Gastroesophageal sphincter (tissue), 3 donors: Measurements from ENCODE around the gene CFD.

ENCODE experiments used
- EP300 ChIP-seq: sonication (generic); formaldehyde crosslinking; IDR thresholded peaks from one replicate; pipeline ENCODE4 v1.6.1; 2017; ENCODE audit warnings: antibody characterized with exemption, mild to moderate bottlenecking
- POLR2A ChIP-seq, 2 donors: fragments of 450-650 bp; IDR thresholded peaks; one replicate each; pipeline ENCODE4 v1.6.1; 2017; ENCODE audit warnings: antibody characterized with exemption in 2 of 2, mild to moderate bottlenecking in 2 of 2, moderate library complexity in 1 of 2
- POLR2AphosphoS5 ChIP-seq: sonication (generic); formaldehyde crosslinking; IDR thresholded peaks from one replicate; pipeline ENCODE4 v1.6.1; 2017; ENCODE audit warnings: antibody characterized with exemption
- TF ChIP-seq, protein P1 (sequence below), 4 experiments: fragments of 200-600 bp in 2 of 4; fragments of 450-650 bp in 2 of 4; sonication (generic) in 1 of 4; IDR thresholded peaks; one replicate each; pipeline ENCODE4 v1.5.1; 2017 to 2019; ENCODE audit warnings: antibody characterized with exemption in 4 of 4, mild to moderate bottlenecking in 2 of 4, moderate library complexity in 2 of 4

DNA sequence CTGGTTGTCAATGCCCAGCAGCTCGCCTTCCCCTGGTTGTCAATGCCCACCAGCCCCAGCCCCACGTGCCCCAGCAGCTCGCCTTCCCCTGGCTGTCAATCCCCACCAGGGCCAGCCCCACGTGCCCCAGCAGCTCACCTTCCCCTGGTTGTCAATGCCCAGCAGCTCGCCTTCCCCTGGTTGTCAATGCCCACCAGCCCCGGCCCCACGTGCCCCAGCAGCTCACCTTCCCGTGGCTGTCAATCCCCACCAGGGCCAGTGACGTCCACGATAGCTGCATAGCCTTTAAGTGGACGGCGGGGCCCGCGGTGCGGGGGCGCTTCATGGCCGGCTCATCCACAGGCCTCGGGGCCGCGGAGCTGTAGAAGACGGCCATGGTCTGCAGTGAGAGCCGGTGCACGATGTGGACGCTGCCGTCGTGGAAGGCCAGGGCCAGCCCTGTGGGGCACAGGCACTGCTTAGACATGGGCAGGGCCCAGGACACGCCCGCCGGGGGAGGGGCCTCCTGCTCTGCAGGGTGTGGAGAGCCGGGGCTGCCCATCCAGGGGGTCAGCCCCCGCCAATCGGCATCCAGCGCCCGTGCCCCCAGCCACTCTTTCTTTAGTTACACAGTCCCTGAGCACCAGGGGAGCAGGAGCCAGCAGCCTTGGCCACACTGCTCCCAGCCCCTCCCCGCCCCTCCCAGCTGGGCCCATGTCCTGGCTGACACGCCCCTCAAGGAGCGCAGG is 20.4 kb downstream of the CFD start:
- TF ChIP-seq, protein P1, sequence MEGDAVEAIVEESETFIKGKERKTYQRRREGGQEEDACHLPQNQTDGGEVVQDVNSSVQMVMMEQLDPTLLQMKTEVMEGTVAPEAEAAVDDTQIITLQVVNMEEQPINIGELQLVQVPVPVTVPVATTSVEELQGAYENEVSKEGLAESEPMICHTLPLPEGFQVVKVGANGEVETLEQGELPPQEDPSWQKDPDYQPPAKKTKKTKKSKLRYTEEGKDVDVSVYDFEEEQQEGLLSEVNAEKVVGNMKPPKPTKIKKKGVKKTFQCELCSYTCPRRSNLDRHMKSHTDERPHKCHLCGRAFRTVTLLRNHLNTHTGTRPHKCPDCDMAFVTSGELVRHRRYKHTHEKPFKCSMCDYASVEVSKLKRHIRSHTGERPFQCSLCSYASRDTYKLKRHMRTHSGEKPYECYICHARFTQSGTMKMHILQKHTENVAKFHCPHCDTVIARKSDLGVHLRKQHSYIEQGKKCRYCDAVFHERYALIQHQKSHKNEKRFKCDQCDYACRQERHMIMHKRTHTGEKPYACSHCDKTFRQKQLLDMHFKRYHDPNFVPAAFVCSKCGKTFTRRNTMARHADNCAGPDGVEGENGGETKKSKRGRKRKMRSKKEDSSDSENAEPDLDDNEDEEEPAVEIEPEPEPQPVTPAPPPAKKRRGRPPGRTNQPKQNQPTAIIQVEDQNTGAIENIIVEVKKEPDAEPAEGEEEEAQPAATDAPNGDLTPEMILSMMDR (IDR thresholded peaks at IDR 0.05): no peak
- TF ChIP-seq POLR2A (IDR thresholded peaks at IDR 0.05) (no peak), EP300 (no peak), POLR2AphosphoS5 (no peak)
